NCI-H146 treated with DMSO at 0.1 percent for 48 hours (cell line): ENCODE measurements around the gene RIC1.
"Not testable (repeated sequence)": the region's sequence is repeated elsewhere in the genome, so short reads cannot be mapped to it uniquely, and the experiment has no call there.

Experiments
- DNase-seq: peaks from one replicate; lab custom pipeline; 2025; ENCODE audit not compliant: unreplicated experiment; lab: John Stamatoyannopoulos, UW

Gene RIC1

GRCh38 chr9:5628530-5629311 lies at the start of gene RIC1:
RIC1 (plus strand) TSS chr9:5629107; CDS start chr9:5629310, 203 bp downstream.
- peak; percentile 86 for DNase-seq

DNA sequence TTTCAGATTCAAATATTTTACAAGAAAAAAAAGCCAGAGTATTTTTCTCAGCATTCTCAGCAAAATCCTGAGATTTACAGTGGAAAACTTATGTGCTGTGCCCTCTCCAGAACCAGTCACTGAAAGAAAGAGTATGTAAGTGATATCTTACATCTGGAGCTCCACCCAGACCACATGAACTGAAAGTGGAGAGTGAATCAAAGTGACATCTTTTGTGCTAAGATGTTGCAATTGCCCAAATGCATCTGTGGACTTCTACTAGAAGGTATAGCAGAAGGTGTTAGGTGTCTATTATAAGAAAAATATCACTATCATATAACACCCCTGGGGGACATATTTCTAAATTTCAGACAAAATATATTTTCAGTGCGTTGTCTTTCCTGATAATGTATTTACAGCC lies 49.0 kb upstream of the RIC1 start:
- DNase-seq: no peak

DNA sequence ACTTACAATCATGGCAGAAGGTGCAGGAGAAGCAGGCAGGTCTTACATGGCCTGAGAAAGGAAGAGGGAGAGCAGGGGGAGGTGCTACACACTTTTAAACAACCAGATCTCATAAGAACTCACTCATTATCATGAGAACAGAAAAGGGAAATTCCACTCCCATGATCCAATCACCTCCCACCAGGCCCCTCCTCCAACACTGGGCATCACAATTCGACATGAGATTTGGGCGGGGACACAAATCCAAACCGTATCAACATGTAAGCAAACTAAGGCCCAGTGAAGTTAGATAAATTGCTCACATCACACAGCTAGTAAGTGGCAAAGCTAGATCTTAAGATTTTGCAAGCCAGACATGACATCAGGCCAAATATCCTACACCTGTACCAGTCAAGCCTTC lies 48.3 kb upstream of the RIC1 start:
- no peak for DNase-seq

DNA sequence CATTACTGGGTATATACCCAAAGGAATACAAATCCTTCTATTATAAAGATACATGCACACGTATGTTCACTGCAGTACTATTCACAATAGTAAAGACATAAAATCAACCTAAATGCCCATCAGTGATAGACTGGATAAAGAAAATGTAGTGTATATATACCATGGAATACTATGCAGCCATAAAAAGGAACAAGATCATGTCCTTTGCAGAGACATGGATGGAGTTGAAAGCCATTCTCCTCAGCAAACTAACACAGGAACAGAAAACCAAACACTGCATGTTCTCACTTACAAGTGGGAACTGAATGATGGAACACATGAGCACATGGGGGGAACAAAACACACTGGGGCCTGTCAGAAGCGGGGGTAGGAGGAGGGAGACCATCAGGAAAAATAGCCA lies 47.2 kb upstream of the RIC1 start:
- not testable (repeated sequence) for DNase-seq

- no peak for DNase-seq
These were observed 46.1 kb upstream of the RIC1 start for GRCh38 chr9:5582835-5583195.

- no peak for DNase-seq
These were observed 42.5 kb upstream of the RIC1 start for GRCh38 chr9:5586391-5586802.

DNA sequence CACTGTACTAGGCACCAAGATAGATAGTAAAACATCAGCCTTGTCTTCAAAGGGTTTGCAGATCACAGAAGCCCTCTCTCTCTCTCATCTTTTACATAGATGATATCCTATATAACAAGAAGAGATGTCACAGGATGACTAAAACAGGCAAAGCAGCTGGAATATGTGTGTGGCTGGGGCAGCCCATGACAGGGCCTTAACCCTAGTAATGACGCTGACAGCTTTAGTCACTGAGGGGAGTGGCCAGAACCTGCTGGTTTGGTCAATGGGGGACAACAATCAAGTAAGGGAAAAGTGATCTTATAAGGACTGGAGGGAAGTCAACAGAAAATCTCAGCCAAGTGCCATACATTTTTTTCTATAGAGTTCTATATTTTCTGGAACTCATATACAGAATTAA lies 41.9 kb upstream of the RIC1 start:
- DNase-seq: no peak

- DNase-seq: no peak
These were observed 36.7 kb upstream of the RIC1 start for GRCh38 chr9:5592231-5592630.

GRCh38 chr9:5592904-5593303 lies 36.0 kb upstream of the RIC1 start:
- DNase-seq: no peak

DNA sequence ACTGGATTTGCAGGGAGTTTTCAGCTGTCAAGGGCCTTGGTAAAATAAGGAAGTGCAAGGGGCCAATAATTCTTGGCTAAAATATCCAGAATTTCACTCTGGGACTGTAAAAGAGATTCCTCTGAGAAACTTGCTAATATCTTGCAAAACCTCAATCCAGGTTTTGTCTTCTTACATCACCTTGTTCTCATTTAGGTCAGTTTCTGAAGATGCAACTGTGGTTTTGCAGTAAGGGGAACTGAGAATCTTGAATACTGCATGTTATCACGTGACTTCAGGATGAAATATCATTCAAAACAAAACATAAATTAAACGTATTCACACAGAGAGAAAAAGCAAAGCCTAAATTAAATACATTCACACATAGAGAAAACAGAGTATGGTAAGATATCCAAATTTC lies 35.0 kb upstream of the RIC1 start:
- DNase-seq: no peak

- DNase-seq: no peak
These were observed 32.7 kb upstream of the RIC1 start for GRCh38 chr9:5596173-5596572.

- DNase-seq: no peak
These were observed 20.3 kb upstream of the RIC1 start for GRCh38 chr9:5608298-5609225.

DNA sequence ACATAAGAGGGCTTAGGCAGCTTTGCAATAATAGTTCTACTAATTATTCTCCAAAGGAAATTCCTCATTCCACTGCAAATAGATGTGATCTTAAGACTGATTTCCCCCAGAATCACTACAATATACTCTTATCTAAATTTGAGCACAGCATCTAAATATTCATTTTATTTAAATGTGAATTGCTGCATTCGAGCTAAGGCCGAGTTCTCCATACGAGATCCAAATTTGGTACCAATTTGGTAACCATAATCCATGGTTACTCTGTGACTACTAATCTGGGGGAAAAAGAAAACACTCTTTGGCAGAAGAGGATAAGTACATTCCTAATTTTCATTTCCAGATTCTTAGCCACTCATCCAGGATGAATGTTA lies 19.7 kb upstream of the RIC1 start:
- DNase-seq: no peak

- no peak for DNase-seq
These were observed 18.4 kb upstream of the RIC1 start for GRCh38 chr9:5610491-5610890.

DNA sequence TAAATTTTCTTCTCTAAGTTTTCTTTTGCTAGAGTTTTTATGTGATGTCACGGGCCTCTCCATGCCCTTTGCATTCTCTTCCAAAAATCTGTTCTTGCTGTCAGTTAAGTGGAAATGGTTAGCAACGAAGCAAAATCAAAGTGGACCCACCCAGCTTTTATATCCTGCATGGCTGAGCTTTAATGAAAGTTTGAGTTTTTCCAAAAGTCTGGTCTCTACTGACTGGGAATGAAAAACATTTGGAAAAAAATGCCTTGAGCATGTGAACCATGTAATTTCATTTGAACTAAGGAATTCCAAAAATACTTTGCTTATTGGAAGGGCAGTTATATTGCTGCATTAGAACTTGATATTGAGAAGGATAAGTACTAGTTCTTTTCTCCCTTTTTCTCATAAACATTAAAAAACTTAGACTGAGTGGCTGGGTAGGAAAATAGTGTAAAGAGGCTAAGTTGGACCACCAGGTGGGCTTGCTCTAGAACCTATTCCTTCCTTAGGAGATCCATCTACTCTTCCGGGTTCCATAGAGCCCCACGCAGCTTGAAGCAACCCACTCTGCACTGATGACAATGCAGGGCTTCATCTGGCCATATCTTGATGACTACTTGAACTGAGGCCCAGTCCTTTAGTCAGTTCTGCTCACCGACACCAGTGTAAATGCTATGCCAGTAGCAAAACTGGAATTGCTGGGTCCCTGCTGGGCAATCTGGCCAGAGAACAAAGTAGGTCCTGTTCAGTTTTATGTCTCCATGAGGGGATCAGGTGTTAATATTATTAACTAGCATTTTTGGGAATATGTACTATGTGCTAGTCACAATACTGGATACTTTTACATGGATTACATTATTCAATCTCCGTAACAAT lies 17.4 kb upstream of the RIC1 start:
- DNase-seq: no peak

GRCh38 chr9:5612185-5612530 lies 16.7 kb upstream of the RIC1 start:
- DNase-seq: no peak

DNA sequence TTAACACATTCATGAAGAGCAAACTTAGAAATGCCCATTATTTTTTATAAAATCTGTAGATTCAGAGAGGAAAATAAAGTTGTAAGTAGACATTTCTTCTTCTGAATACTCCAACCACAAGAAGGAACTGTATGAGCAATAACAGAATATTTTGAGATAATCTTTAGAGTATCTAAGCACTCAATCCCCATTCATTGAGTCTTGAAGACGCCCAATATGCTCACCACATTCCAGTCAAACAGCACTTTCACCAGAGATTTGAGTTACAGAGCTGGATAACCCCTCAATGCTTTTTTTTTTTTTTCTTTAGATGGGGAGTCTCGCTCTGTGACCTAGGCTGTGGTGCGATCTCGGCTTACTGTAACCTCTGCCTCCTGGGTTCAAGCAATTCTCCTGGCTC lies 14.7 kb upstream of the RIC1 start:
- DNase-seq: no peak

- no peak for DNase-seq
These were observed 13.9 kb upstream of the RIC1 start for GRCh38 chr9:5614985-5615384.

GRCh38 chr9:5617749-5618148 lies 11.2 kb upstream of the RIC1 start:
- no peak for DNase-seq

GRCh38 chr9:5620494-5620893 lies 8.4 kb upstream of the RIC1 start:
- no peak for DNase-seq

GRCh38 chr9:5621327-5621726 lies 7.6 kb upstream of the RIC1 start:
- DNase-seq: no peak
